GM12878 (cell line): ENCODE data around the gene PIMREG. TPM values are rescaled to one million over a fixed set of nuclear protein-coding genes. Genes with fewer than 3 reads are reported as not detected.

Experiments used
- ATAC-seq: fragments of 200-7000 bp; cut with Tn5 transposase; 3 replicates; pipeline ENCODE4 v1.9.1; 2020; ENCODE audit warnings: mild to moderate bottlenecking, moderate library complexity
- BruUV-seq: library from RNA; stranded (reverse); fragments of 400-500 nt; replicated peaks from 2 replicates; lab custom pipeline; 2021; lab: Mats Ljungman, UMichigan
- CTCF ChIA-PET: fragments of 300-600 bp; sonication (Branson Sonifier 250); formaldehyde crosslinking; extraction: SDS; loops from one replicate; lab custom pipeline; 2021; ENCODE audit warnings: inconsistent platforms; lab: Yijun Ruan, JAX
- POLR2A ChIA-PET: fragments of 350-600 bp; formaldehyde crosslinking; extraction: SDS; loops from one replicate; lab custom pipeline; 2021; ENCODE audit warnings: inconsistent platforms; lab: Charles Lee
- RAD21 ChIA-PET: fragments of 300-600 bp; sonication (Branson Sonifier 250); formaldehyde crosslinking; loops from one replicate; lab custom pipeline; 2023; ENCODE audit warnings: antibody characterized with exemption; ENCODE audit not compliant: unreplicated experiment; lab: Charles Lee
- SMC1A ChIA-PET: fragments of 300-600 bp; sonication (Branson Sonifier 250); formaldehyde crosslinking; loops from one replicate; lab custom pipeline; 2023; ENCODE audit not compliant: unreplicated experiment, uncharacterized antibody; lab: Charles Lee
- DNase-seq: peaks from one replicate; pipeline ENCODE4 v3.0.0-alpha.2; 2011; ENCODE audit warnings: low read depth, low spot score
- FAIRE-seq: peaks from 3 replicates; lab custom pipeline; 2011; peaks lifted over from hg19 to GRCh38; lab: Jason Lieb, UNC
- H2AFZ ChIP-seq: 2 replicates; pipeline ENCODE4 v1.6.0; 2011; ENCODE audit warnings: low read depth, low read length, control low read depth; ENCODE audit not compliant: control insufficient read depth
- H3K27ac ChIP-seq: 2 replicates; pipeline ENCODE4 v1.5.1; 2011; ENCODE audit warnings: control low read depth; ENCODE audit not compliant: control insufficient read depth, insufficient read depth
- H3K27me3 ChIP-seq, 2 experiments: replicated peaks in 1 of 2; 2 replicates each; pipeline versions ENCODE4 v1.6.0 to v1.6.1; 2011; ENCODE audit warnings: low read length in 1 of 2; ENCODE audit not compliant: control insufficient read depth in 2 of 2, insufficient read depth in 2 of 2
- H3K36me3 ChIP-seq, 2 experiments: 2 replicates each; pipeline ENCODE4 v1.5.1; 2011; ENCODE audit warnings: low read length in 1 of 2; ENCODE audit not compliant: control insufficient read depth in 2 of 2, insufficient read depth in 2 of 2
- H3K4me1 ChIP-seq: 2 replicates; pipeline ENCODE4 v1.6.1; 2011; ENCODE audit warnings: mild to moderate bottlenecking, low read length, moderate library complexity, mixed read lengths; ENCODE audit not compliant: control insufficient read depth, insufficient read depth
- H3K4me2 ChIP-seq: 2 replicates; pipeline ENCODE4 v1.6.0; 2011; ENCODE audit warnings: control low read depth; ENCODE audit not compliant: control insufficient read depth, insufficient read depth
- H3K4me3 ChIP-seq: fragments of 200-600 bp; sonication (generic); 2 replicates; pipeline ENCODE4 v1.5.1; 2016
- H3K79me2 ChIP-seq: 2 replicates; pipeline ENCODE4 v1.6.0; 2011; ENCODE audit warnings: low read length; ENCODE audit not compliant: control insufficient read depth, insufficient read depth
- H3K9ac ChIP-seq: 2 replicates; pipeline ENCODE4 v1.8.0; 2011; ENCODE audit warnings: low read length, control low read depth, mixed read lengths; ENCODE audit not compliant: control insufficient read depth, insufficient read depth
- H3K9me3 ChIP-seq: replicated peaks from 3 replicates; pipeline ENCODE4 v1.5.1; 2011; ENCODE audit warnings: mild to moderate bottlenecking, low read length; ENCODE audit not compliant: control insufficient read depth, insufficient read depth
- H4K20me1 ChIP-seq: 2 replicates; pipeline ENCODE4 v1.6.0; 2011; ENCODE audit not compliant: control insufficient read depth, insufficient read depth
- ELK1 ChIP-seq: IDR thresholded peaks from 2 replicates; pipeline ENCODE4 v1.6.1; 2012; ENCODE audit warnings: low read depth, low read length, improper control_type of control experiment
- IKZF1 ChIP-seq: fragments of 450-650 bp; conservative IDR thresholded peaks from 2 replicates; pipeline ENCODE4 v1.6.1; 2017; ENCODE audit warnings: antibody characterized with exemption, mild to moderate bottlenecking
- NFYA ChIP-seq: IDR thresholded peaks from 2 replicates; pipeline ENCODE4 v1.6.1; 2011; ENCODE audit warnings: low read depth, mild to moderate bottlenecking, low read length, improper control_type of control experiment, borderline replicate concordance
- SKIL ChIP-seq: fragments of 450-650 bp; IDR thresholded peaks from 2 replicates; pipeline ENCODE4 v1.6.1; 2017; ENCODE audit warnings: mild to moderate bottlenecking, low read depth, inconsistent platforms; ENCODE audit not compliant: poor library complexity, severe bottlenecking
- USF2 ChIP-seq: IDR thresholded peaks from 2 replicates; pipeline ENCODE4 v1.6.1; 2011; ENCODE audit warnings: low read depth, low read length, improper control_type of control experiment, borderline replicate concordance
- WGBS: methylation state at CpG from one replicate; pipeline ENCODE4 v1.1.6; 2016; ENCODE audit warnings: low lambda C conversion rate; ENCODE audit not compliant: insufficient replicate concordance, insufficient coverage; ENCODE audit errors: missing lambda C conversion rate; 5-methylcytosine and 5-hydroxymethylcytosine counted together
- in situ Hi-C: fragments of 300-500 bp; cut with MboI; formaldehyde crosslinking; loops from 9 replicates; pipeline ENCODE4 v1.14.3; 2018; ENCODE audit warnings: mixed read lengths
- intact Hi-C: fragments of 100-400 bp; cut with micrococcal nuclease; formaldehyde crosslinking; loops from one replicate; pipeline ENCODE4 v1.14.2; 2022; ENCODE audit not compliant: unreplicated experiment
- polyA plus RNA-seq, 11 experiments: library from polyadenylated mRNA; depleted of rRNA in 4 of 11; unstranded in 6 of 11; stranded (reverse) in 5 of 11; fragments of >200 nt; fragmentation: Nextera tagmentation in 4 of 11; fragmentation: Illumina TruSeq in 1 of 11; extraction: Ambion mirVana in 4 of 11; extraction: Trizol in 1 of 11; gene quantifications; 1 replicate in 1 of 11; 2 replicates in 10 of 11; pipeline versions ENCODE4 v1.2.1 to v1.2.3, GENCODE V29; 2011 to 2016; ENCODE audit warnings: inconsistent platforms in 2 of 11, missing spikeins in 2 of 11, low read depth in 1 of 11
- total RNA-seq, 4 experiments: library from RNA; depleted of rRNA in 3 of 4; stranded (reverse); fragments of >200 nt in 3 of 4; fragmentation: Illumina TruSeq in 1 of 4; extraction: Trizol in 1 of 4; gene quantifications; 2 replicates each; pipeline versions ENCODE4 v1.2.1 to v1.2.3, GENCODE V29; 2013 to 2021

Gene PIMREG
- total and polyA plus RNA-seq, 10 of the 15 experiments (the other 5 are each of a cell fraction or from before 2014, with no cell fraction given), result 2.8 to 35.8 (median 25.2) TPM

- FAIRE-seq, result no peak
- SMC1A ChIA-PET, result interaction anchor here (3.8 kb wide), 1 partner anchor 173 kb away, joined by 12 read pairs; no protein-coding TSS in a partner anchor
- no TSS peak for BruUV-seq
These were observed 30.1 kb downstream of the PIMREG start for GRCh38 chr17:6474376-6474775.

More at GRCh38 chr17:6474376-6474775, 30.1 kb downstream of the PIMREG start:
- 63% methylated on average over 22 of the region's 22 CpGs for WGBS
- H3K4me2 ChIP-seq, result no peak overlapping the region
- no peaks in the 10 kb centered on the region for H3K9me3 ChIP-seq
- TF ChIP-seq USF2 (no peak), ELK1 (no peak), IKZF1 (no peak), NFYA (no peak), SKIL (no peak)
- H3K27me3 ChIP-seq, result no peaks in the 10 kb centered on the region; a peak in 1 of 4 replicates
- DNase-seq (no peak), ATAC-seq (no peak)
- intact Hi-C loops (no loop called here), in situ Hi-C loops (loop anchor here (5.0 kb wide), 1 partner anchor 173 kb away; no protein-coding TSS in a partner anchor)
- no peaks in the 10 kb centered on the region for H3K79me2 ChIP-seq
- no peaks in the 10 kb centered on the region for H3K36me3 ChIP-seq
- ChIA-PET POLR2A (interaction anchor here (1.6 kb wide), 1 partner anchor 8 kb away, joined by 6 read pairs; no protein-coding TSS in a partner anchor), RAD21 (no interaction called here), CTCF (interaction anchor here (1.8 to 4.3 kb wide), 4 partner anchors 28 to 227 kb away, joined by 6 to 38 read pairs (median 10); no protein-coding TSS in a partner anchor)
- no peak overlapping the region for H3K4me3 ChIP-seq
- no peak overlapping the region for H3K9ac ChIP-seq
- H2AFZ ChIP-seq, result no peak overlapping the region
- no peaks in the 10 kb centered on the region for H4K20me1 ChIP-seq
- no peaks in the 10 kb centered on the region for H3K4me1 ChIP-seq
- no peak overlapping the region for H3K27ac ChIP-seq
